Suppressor macrophage treated with lipopolysaccharide for 1 hour (primary cell): ENCODE data around the gene CDH5.

Experiments
- DNase-seq, 3 donors: peaks; one replicate each; pipeline ENCODE4 v3.0.0-alpha.2; 2020 to 2022

Gene CDH5

DNA sequence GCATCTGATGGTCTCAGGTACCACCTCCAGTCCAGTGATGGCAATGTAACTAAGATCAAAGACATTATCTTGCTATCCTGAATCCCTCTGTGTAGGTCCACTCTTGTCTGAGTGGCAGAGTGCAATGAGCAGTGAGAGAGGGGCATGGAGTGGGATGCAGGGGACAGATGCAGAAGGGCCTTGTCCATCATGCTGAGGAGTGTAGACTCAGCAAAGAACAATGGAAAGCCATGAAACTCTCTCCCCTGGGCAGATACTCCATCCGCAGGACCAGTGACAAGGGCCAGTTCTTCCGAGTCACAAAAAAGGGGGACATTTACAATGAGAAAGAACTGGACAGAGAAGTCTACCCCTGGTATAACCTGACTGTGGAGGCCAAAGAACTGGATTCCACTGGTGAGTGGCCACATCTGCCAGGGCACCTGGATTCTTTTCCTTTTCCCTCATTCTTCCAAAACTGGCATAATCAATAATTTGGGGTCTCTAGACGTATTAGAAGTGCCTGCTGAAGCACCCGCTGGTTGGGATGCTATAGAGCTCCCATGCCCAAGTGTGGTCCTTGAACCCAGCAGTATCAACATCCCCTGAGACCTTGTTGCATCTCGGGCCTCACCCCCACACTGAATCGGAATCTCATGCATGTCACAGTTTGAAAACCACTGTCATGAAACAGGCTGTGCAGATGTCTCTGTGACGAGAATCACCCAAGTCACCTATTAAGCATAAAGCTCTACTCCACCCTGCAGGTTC, 29.5 kb downstream of the CDH5 start:
- no peak for DNase-seq

GRCh38 chr16:66397736-66398433, 31.4 kb downstream of the CDH5 start:
- DNase-seq = no peak

DNA sequence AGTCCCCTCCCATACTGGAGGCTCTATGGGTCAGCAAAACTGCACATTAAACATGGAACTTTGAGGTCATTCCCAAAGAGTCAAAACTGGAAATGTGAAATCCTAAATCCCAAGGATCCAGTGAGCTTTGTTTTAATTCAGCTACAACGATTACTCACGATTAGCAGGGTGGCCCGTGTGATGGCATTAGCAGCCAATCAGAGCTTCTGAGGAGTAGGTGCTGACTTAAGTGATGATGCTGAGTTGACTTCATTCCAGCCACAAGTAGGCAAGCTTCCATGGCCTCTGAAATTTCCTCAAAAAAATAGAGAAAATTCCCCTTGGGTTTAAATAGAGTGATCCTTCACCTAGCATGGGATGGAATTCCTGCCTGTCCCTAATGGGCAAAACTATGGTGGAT, 32.5 kb downstream of the CDH5 start:
- no peak for DNase-seq

DNA sequence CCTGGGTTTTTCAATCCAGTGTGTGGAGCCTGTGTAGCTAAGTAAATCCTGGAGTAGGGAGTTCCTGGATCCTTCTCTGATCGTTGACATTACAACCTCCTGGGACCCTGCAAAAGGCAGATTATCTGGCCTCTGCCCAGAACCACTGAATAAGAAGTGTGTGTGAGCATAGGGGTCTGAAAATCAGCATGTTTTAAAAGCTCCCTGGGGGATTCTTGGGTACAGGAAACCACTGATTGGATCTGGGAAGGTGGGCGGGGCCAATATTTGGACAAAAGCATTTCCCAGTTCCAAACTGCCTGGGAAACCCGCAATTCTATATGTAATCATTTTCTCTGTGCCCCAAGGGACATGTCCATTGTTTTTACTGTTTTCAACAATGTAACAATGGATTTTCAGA, 33.4 kb downstream of the CDH5 start:
- DNase-seq = no peak

GRCh38 chr16:66400503-66401380, 34.3 kb downstream of the CDH5 start:
- no peak for DNase-seq

DNA sequence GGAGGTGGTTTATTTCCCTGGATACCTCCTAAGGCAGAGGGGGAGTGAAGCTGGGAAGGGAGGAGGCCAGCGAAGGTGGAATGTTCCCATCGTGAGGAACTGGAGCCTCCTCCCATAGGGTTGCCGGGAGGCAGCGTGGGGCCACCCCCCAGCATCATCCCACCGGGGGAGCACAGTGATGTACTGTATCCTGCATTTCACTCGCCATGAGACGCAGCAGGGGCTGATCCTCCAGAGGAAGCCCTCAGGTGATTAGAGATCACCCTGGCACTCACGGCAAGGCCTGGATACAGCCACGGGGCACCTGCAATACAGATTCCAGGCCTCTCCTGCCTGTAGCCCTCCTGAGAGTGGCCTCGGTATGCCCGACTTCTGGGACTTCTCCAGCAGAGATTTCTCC, 35.1 kb downstream of the CDH5 start:
- no peak for DNase-seq

GRCh38 chr16:66402166-66402565, 35.7 kb downstream of the CDH5 start:
- DNase-seq = no peak

GRCh38 chr16:66402591-66403230, 36.2 kb downstream of the CDH5 start:
- no peak for DNase-seq

GRCh38 chr16:66403531-66404145, 37.1 kb downstream of the CDH5 start:
- no peak for DNase-seq

- DNase-seq = no peak
These were observed 38.7 kb downstream of the CDH5 start for GRCh38 chr16:66405057-66405783.

- peak; percentile 81 to 93 (median 91) for DNase-seq
These were observed 40.2 kb downstream of the CDH5 start for GRCh38 chr16:66406534-66407221.

DNA sequence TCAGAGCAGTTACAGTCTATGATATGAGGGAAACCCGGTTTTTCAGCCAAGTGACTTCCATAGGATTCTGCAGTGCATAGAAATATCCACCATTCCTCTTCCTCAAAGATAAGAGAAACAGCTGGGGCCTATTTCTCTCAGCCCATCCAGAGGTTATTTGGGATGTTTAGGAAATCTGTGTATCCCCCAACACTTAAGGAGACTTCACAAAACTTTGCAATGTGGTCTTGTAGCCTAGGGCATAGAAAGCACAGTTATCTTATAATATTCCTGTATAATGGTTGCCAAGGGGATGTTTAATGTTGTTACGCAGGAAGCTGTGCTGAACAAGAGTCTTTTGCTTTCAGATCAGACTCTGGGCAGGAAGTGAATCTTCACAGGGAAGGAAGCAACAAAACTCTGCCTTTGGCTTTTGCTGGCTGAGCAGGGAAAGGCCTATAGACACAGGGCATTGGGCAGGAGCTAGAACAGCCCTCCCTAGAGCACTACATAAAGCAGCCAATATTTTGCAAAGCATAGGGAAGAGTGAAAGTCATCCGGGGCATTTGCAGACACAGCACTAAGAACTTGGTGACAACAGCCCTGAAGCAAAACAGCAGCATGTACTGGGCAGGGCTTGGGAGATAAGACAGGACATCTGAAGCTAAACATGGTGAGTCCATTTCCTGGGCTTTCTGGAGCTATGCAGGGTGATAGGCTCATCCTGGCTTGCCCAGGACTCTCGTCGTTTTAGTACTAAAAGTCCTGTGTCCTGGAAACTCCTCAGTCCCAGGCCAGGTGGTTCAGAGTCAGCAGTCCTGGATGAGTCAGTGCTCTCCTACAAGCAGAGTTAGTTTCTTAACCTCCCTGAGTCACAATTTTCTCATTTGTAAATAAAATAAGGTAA, 41.9 kb downstream of the CDH5 start:
- DNase-seq = peak; percentile 52 to 71 (median 59)

DNA sequence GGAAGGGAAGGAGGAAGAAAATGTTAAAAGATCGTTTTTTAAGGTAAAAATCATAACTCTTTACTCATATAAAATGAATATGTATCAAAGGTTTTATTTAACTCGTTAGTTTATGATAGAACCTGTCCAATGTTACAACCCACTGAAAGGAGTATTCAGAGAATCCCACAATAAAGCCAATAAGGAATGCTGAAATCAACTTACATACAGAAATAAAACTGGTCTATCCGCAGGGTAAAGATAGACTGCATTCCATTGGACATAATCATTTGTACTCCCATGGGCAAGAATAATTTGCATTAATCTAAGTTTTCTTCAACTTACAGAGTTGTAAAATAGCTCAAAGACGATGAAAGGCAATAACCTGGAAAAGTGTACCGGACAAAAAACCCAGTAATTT, 42.7 kb downstream of the CDH5 start:
- DNase-seq = no peak

DNA sequence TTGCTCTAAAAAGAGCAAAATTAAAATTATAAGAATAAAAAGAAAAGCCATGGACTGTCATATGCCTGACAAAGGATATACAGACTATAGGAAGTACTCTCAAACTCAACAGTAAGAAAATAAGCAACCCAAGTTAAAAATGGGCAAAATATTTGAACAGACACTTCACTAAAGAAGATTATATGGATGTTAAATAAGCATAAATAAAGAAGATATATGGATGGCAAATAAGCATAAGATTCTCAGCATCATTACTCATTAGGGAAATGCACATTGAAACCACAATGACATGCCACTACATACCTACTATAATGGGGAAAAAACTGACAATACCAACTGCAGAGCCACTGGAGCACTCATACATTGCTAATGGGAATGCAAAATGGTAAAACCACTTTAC, 45.7 kb downstream of the CDH5 start:
- DNase-seq = peak in 1 of 3 donors; percentile 29

GRCh38 chr16:66414891-66415290, 48.4 kb downstream of the CDH5 start:
- no peak for DNase-seq

- no peak for DNase-seq
These were observed 49.6 kb downstream of the CDH5 start for GRCh38 chr16:66416136-66416535.

DNA sequence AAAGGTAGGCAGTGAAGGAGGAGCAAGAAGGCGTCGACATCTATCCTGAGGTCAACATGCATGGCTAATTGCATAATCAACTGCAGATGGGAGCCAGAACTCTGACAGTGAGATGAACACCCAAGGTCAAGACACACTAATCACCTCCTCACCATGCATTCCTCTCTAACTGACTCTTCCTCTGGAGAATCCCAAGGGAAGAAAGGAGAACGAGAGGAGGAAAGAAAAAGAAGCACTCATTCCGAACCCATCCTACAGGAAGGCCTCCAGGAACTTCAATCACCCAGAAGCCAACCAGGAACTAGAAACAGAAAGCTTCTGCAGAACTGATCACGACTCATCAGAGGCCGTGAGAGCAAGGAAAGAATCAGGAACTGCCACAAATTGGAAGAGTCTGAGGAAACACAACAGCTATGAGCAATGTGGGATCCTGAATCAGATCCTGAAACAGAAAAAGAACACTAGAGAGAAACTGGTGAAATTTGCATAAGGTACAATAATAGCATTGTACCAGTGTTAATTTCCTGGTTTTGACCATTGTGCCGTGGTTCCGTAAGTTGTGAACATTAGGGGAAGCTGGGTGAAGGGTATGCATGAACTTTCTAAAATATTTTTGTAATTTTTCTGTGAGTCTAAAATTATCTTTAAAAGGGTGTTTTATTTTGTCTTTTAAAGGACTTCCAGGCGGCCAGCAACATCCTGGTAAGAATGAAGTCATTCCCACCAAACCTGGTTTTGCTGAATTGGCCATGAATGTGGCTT, 50.6 kb downstream of the CDH5 start:
- DNase-seq = peak; percentile 75 to 93 (median 90)

DNA sequence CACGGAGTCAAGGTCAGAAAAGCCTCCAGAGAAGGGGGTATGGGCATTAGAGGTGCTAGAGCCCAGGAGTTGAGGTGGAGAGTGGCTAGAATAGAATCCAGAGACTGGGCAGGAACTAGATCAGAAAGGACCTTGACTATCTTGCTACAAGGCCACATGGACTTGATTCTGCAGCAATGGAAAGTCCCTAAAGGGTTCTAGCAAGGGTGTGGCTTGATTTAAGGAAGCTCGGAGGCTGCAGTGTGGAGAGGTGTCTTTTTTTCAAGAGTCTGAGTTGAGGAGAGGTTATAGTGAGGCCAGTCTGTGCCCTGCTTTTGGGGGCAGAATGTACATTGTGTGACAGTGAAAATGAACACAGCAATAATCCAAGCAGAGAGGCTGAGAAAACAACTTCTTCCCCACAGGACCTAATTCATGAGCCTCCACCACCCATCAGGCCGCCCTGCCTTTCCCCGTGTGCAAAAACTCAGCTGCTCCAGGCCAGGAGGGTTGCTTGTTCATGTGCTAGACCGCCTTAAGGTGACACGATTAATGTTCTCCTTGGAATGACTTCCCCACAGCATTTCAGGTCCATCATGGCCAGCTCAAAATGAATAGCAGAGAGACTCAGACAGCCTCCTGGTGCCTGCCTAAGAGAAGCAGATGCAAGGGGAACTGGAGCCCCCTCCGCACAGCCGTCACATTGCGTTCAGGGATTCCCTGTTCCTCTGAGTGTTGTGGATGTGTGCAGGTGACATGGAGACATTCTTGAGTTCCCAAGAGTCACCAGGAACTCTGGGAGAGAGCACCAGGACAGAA, 51.9 kb downstream of the CDH5 start:
- DNase-seq = peak; percentile 40 to 54 (median 44)
